Stomach (tissue), 9 donors: Measurements from ENCODE around the gene METAP1. TPM values are rescaled to one million over a fixed set of nuclear protein-coding genes. Genes with fewer than 3 reads are reported as not detected.
A peak's percentile ranks its signal among the peaks of the same experiment; 100 is the strongest.
"Not testable (repeated sequence)": the region's sequence is repeated elsewhere in the genome, so short reads cannot be mapped to it uniquely, and the experiment has no call there.

Experiments used
- DNase-seq, 2 donors: peaks; one replicate each; pipeline versions ENCODE4 v3.0.0 to v3.0.0-alpha.2; 2013 to 2019
- H3K27ac ChIP-seq, 5 donors: fragments of 200-600 bp in 4 of 5; sonication (generic) in 4 of 5; one replicate each; pipeline ENCODE4 v1.5.1; 2013 to 2019; ENCODE audit warnings: mild to moderate bottlenecking in 1 of 5, moderate library complexity in 1 of 5
- H3K27me3 ChIP-seq, 3 donors: fragments of 200-600 bp; sonication (generic); one replicate each; pipeline ENCODE4 v1.5.1; 2017 to 2019; ENCODE audit warnings: mixed run types in 1 of 3
- H3K36me3 ChIP-seq, 4 donors: fragments of 200-600 bp; sonication (generic); 1 replicate in 3 of 4; 2 replicates in 1 of 4; pipeline ENCODE4 v1.5.1; 2016 to 2019
- H3K4me1 ChIP-seq, 4 donors: fragments of 200-600 bp; sonication (generic); one replicate each; pipeline ENCODE4 v1.5.1; 2016 to 2019
- H3K4me3 ChIP-seq, 4 donors: fragments of 200-600 bp; sonication (generic) in 3 of 4; one replicate each; pipeline ENCODE4 v1.5.1; 2016 to 2019; ENCODE audit warnings: mild to moderate bottlenecking in 1 of 4
- H3K9me3 ChIP-seq, 4 donors: fragments of 200-600 bp; sonication (generic); one replicate each; pipeline ENCODE4 v1.5.1; 2016 to 2019
- EP300 ChIP-seq: sonication (generic); formaldehyde crosslinking; IDR thresholded peaks from one replicate; pipeline ENCODE4 v1.6.1; 2017; ENCODE audit warnings: antibody characterized with exemption
- POLR2A ChIP-seq, 4 donors: fragments of 450-650 bp; IDR thresholded peaks; one replicate each; pipeline ENCODE4 v1.6.1; 2016; ENCODE audit warnings: antibody characterized with exemption in 4 of 4, control low read depth in 2 of 4, mild to moderate bottlenecking in 1 of 4, moderate library complexity in 1 of 4
- POLR2AphosphoS5 ChIP-seq, 3 donors: sonication (generic); formaldehyde crosslinking; IDR thresholded peaks; one replicate each; pipeline ENCODE4 v1.6.1; 2016; ENCODE audit warnings: antibody characterized with exemption in 3 of 3
- WGBS, 5 donors: extraction: QIAGEN DNeasy Blood & Tissue Kit in 3 of 5; methylation state at CpG; one replicate each; pipeline versions ENCODE4 v1.1.5 to v1.1.7; 2013 to 2018; 5-methylcytosine and 5-hydroxymethylcytosine counted together
- intact Hi-C: fragments of 100-400 bp; cut with DNase I; formaldehyde crosslinking; loops from one replicate; pipeline ENCODE4 v1.15.1; 2023; ENCODE audit warnings: low total_unique reads
- polyA plus RNA-seq, 3 donors: library from polyadenylated mRNA; stranded (reverse); fragments of 200-250 nt; gene quantifications; one replicate each; pipeline ENCODE4 v1.2.3, GENCODE V29; 2013
- total RNA-seq, 5 donors: library from RNA; depleted of rRNA; stranded (reverse); fragments of >200 nt; gene quantifications; one replicate each; pipeline versions ENCODE4 v1.1.0 to v1.2.3, GENCODE V29; 2014 to 2016
- TF ChIP-seq, protein P1 (sequence below), 7 experiments: fragments of 450-650 bp in 4 of 7; fragments of 200-600 bp in 3 of 7; sonication (generic) in 3 of 7; IDR thresholded peaks; one replicate each; pipeline ENCODE4 v1.5.1; 2016 to 2019; ENCODE audit warnings: antibody characterized with exemption in 7 of 7, control low read depth in 2 of 7, mild to moderate bottlenecking in 1 of 7
- donor health status: healthy with polysubstance abuse.
- donor health status: Bipolar disorder and iron deficiency.
- donor health status: healthy.

Gene METAP1
- total and polyA plus RNA-seq, 8 donors, result 1.8 to 64.3 (median 32.3) TPM

DNA sequence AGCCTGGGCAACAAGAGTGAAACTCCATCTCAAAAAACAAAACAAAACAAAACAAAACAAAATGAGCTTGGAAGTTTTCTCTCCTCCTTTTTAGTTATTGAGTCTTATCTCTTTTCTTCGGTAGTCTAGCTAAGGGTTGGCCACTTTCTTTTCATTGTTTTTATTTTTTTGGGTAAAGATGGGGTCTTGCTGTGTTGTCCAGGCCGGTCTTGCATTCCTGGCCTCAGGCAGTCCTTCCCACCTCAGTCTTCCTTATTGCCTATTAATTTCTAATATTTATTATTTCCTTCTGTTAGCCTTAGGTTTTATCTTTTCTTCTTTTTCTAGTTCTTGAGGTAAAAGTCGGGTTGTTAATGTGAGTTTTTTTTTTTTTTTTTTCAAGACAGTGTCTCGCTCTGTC is 16.4 kb downstream of the METAP1 start:
- Histone ChIP-seq H3K36me3 (peaks cover 0 to 5% (median 0%) of the 10 kb centered on the region in 4 donors), H3K4me3 (no peak overlapping the region), H3K27me3 (no peaks in the 10 kb centered on the region), H3K4me1 (peaks cover 0 to 24% (median 7%) of the 10 kb centered on the region in 4 donors), H3K9me3 (peaks cover 0 to 7% (median 0%) of the 10 kb centered on the region in 4 donors), H3K27ac (no peak overlapping the region)
- 72 to 96% (median 95%) methylated on average over 4 of the region's 4 CpGs for WGBS, 5 donors
- DNase-seq, result no peak
- TF ChIP-seq POLR2A (IDR thresholded peaks at IDR 0.05), result no peak
- intact Hi-C loops, result no loop called here

DNA sequence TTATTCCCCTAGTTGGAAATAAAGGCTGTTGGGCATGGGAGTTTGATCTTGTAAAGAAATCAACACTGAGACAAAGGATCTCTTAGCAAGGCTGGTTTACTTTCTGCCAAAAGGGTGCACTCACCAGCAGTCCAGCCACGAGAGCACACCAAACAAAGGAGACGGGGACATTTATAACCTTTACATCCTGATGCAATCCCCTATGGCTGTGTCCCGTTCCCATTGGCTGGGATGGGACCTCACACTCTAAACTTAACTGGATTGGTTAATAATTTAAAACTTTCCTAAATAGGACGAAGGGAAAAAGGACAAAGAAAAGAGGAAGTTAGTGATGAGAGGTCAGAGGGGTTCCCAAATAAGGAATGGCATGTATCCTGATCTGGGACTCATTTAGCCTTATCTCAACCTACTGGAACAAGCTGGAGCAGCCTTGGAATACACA is 17.9 kb downstream of the METAP1 start:
- Histone ChIP-seq H3K36me3 (no peaks in the 10 kb centered on the region), H3K9me3 (peaks cover 0 to 7% (median 0%) of the 10 kb centered on the region in 4 donors), H3K27ac (no peak overlapping the region), H3K27me3 (no peaks in the 10 kb centered on the region), H3K4me1 (peaks cover 0 to 13% (median 7%) of the 10 kb centered on the region in 4 donors), H3K4me3 (no peak overlapping the region)
- WGBS, 5 donors, result 44 to 59% (median 51%) methylated on average over 4 of the region's 4 CpGs
- intact Hi-C loops, result no loop called here
- no peak for TF ChIP-seq POLR2AphosphoS5 (IDR thresholded peaks at IDR 0.05)
- TF ChIP-seq, protein P1, sequence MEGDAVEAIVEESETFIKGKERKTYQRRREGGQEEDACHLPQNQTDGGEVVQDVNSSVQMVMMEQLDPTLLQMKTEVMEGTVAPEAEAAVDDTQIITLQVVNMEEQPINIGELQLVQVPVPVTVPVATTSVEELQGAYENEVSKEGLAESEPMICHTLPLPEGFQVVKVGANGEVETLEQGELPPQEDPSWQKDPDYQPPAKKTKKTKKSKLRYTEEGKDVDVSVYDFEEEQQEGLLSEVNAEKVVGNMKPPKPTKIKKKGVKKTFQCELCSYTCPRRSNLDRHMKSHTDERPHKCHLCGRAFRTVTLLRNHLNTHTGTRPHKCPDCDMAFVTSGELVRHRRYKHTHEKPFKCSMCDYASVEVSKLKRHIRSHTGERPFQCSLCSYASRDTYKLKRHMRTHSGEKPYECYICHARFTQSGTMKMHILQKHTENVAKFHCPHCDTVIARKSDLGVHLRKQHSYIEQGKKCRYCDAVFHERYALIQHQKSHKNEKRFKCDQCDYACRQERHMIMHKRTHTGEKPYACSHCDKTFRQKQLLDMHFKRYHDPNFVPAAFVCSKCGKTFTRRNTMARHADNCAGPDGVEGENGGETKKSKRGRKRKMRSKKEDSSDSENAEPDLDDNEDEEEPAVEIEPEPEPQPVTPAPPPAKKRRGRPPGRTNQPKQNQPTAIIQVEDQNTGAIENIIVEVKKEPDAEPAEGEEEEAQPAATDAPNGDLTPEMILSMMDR (IDR thresholded peaks at IDR 0.05), result no peak
- TF ChIP-seq EP300, result no peak
- no peak for TF ChIP-seq POLR2A (IDR thresholded peaks at IDR 0.05)
- no peak for DNase-seq

DNA sequence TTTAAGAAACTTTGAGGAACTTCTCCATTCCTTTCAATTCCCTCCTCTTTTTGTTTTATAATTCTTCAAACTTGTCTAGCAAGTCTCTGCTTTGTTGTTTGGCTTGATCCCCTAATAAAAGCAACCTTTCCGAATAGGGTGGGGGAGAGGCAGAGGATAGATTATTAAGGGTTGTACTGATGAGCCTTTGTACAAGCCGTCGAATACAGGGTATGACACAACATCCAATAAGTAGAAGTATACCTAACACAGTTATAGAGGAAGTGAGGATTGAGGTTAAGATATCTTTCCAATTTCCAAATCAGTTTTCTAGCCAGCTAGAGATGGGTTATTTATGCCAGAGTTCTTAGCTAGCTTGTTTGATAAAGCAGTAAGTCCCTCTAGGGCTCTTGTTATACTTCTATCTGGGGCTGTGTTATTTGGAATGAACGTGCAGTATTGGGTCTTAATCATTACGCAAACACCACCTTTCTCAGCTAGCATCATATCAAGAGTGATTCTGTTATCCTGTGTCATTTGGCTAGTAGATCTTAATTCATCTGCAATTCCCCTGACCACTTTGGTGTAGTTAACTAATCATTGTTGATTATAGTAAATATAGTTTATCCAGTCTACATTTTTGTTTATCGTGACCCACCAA is 18.5 kb downstream of the METAP1 start:
- intact Hi-C loops, result no loop called here
- Histone ChIP-seq H3K4me1 (peaks cover 0 to 13% (median 7%) of the 10 kb centered on the region in 4 donors), H3K36me3 (no peaks in the 10 kb centered on the region), H3K4me3 (no peak overlapping the region), H3K27me3 (no peaks in the 10 kb centered on the region), H3K9me3 (peaks cover 0 to 7% (median 0%) of the 10 kb centered on the region in 4 donors), H3K27ac (no peak overlapping the region)
- WGBS, 5 donors, result 72 to 87% (median 82%) methylated on average over 6 of the region's 6 CpGs
- TF ChIP-seq EP300, result no peak
- TF ChIP-seq, protein P1 (IDR thresholded peaks at IDR 0.05), result no peak
- no peak for TF ChIP-seq POLR2A (IDR thresholded peaks at IDR 0.05)
- TF ChIP-seq POLR2AphosphoS5 (IDR thresholded peaks at IDR 0.05), result no peak
- DNase-seq, result no peak

DNA sequence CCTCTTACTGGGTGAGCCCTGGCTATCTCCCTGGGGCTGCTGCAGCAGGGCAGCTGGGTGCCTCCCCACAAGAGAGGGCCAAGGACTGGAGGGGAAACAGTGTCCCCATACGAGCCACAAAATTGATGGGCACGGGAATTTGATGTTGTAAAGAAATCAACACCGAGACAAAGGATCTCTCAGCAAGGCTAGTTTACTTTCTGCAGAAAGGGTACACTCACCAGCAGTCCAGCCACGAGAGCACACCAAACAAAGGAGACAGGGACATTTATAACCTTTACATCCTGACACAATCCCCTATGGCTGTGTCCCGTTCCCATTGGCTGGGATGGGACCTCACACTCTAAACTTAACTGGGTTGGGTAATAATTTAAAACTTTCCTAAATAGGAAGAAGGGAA is 25.9 kb downstream of the METAP1 start:
- TF ChIP-seq POLR2A (IDR thresholded peaks at IDR 0.05) (no peak), POLR2AphosphoS5 (IDR thresholded peaks at IDR 0.05) (no peak)
- TF ChIP-seq, protein P1 (IDR thresholded peaks at IDR 0.05), result no peak
- no peaks in the 10 kb centered on the region for H3K27me3 ChIP-seq
- no peak overlapping the region for H3K27ac ChIP-seq
- peaks cover 0 to 17% (median 0%) of the 10 kb centered on the region in 4 donors for H3K36me3 ChIP-seq
- H3K4me1 ChIP-seq, result peaks cover 0 to 30% (median 17%) of the 10 kb centered on the region in 4 donors
- no peak overlapping the region for H3K4me3 ChIP-seq
- H3K9me3 ChIP-seq, result peaks cover 0 to 19% (median 8%) of the 10 kb centered on the region in 4 donors
- DNase-seq, result no peak
- intact Hi-C loops, result no loop called here
- WGBS, 5 donors, result 92 to 99% (median 97%) methylated on average over 5 of the region's 5 CpGs

DNA sequence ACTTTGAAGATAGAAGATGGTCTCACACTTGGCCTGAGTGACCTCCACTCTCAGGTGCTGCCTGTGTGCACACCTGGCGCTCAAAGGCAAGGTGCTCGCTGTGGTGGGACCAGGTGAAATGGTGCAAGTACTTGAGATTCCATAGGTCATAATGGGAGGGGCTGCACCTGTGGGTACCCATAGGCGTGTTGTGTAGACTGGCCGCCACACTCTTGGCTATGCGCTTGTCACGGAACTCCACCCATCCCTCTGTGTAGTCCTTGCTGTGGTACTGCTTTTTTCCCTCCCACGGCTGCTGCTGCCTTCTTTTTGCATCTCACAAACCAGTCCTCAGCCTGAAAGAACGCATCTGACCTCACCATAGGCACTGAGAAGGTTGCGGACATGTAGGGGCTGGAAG is 27.0 kb downstream of the METAP1 start:
- H3K27me3 ChIP-seq, result no peaks in the 10 kb centered on the region
- 85 to 99% (median 94%) methylated on average over 9 of the region's 9 CpGs for WGBS, 5 donors
- no peak overlapping the region for H3K27ac ChIP-seq
- H3K4me3 ChIP-seq, result no peak overlapping the region
- intact Hi-C loops, result no loop called here
- peaks cover 0 to 30% (median 17%) of the 10 kb centered on the region in 4 donors for H3K4me1 ChIP-seq
- H3K9me3 ChIP-seq, result peaks cover 0 to 19% (median 8%) of the 10 kb centered on the region in 4 donors
- H3K36me3 ChIP-seq, result peaks cover 0 to 17% (median 0%) of the 10 kb centered on the region in 4 donors
- TF ChIP-seq POLR2A (IDR thresholded peaks at IDR 0.05) (no peak), POLR2AphosphoS5 (IDR thresholded peaks at IDR 0.05) (no peak), EP300 (no peak)
- TF ChIP-seq, protein P1 (IDR thresholded peaks at IDR 0.05), result no peak
- no peak for DNase-seq

DNA sequence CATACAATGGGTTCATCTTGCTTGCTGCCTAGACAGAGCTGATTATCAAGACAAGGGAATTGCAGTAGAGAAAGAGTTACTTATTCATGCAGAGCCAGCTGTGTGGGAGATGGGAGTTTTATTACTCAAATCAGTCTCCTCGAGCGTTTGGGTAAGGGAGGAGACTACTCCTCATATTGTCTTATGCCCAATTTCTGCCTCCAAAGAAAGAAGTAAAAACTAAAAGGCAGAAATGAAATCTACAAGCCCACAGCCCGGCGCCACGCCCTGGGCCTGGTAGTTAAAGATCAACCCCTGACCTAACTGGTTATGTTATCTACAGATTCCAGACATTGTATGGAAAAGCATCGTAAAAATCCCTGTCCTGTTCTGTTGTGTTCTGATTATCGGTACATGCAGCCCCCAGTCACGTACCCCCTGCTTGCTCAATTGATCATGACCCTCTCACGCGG is 28.3 kb downstream of the METAP1 start:
- H3K27ac ChIP-seq, result not testable (repeated sequence)
- H3K36me3 ChIP-seq, result peaks cover 0 to 17% (median 0%) of the 10 kb centered on the region in 4 donors

More for the DNA sequence above, 28.3 kb downstream of the METAP1 start:
- peaks cover 0 to 41% (median 23%) of the 10 kb centered on the region in 4 donors for H3K4me1 ChIP-seq
- H3K4me3 ChIP-seq, intact Hi-C loops, H3K27me3 ChIP-seq: not testable (repeated sequence)
- DNase-seq, result peak in 1 of 2 donors; percentile 11
- peaks cover 0 to 19% (median 8%) of the 10 kb centered on the region in 4 donors for H3K9me3 ChIP-seq
- WGBS, 5 donors, result 51 to 59% (median 54%) methylated on average over 10 of the region's 10 CpGs
